ENCODE results near the gene DNAH1.
"Not testable (repeated sequence)": the region's sequence is repeated elsewhere in the genome, so short reads cannot be mapped to it uniquely, and the experiment has no call there.

DNAH1 gene

DNA sequence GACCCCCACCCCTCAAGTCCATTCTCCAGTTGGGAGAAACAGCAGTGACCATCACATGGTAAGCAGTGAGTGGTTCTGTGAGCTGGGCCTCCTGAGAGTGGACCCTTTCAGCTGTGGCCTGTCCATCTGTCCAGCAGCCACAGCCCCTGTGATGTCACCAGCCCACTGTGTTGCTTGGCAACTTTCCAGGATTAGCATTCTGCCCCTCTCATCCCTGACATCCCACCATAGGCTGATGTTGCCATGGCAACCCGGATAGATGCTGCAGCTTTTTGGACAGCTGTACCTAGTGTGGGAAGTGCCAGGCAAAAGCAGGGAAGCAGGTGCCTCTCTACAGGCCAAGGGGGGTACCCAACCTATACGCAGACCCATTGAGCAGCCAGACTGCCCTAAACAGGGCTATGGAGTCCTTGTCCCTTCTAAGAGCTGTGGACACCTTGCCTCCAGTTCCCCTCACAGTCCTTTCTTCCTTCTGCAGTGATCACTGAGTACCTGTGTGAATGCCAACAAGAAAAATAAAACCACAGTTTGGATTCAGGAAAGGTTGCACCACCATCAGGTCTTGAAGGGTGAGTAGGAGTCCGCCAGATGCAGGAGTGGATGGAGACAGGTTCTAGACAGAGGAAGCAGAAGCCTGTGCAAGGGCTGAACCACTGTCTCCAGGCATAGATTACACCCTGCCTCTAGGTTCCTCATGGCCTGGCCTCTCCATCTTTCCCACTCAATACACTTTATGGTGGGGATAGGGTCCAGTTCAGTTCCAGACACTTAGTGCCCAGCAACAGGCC, at the start of gene DNAH1:
Gene DNAH1 (plus strand): TSS at position 343 of the 788 bp plus-strand sequence. CDS start 6,124 bp downstream, outside the sequence.
- no peak for DNase-seq (ENCODE audit: low read depth)

DNA sequence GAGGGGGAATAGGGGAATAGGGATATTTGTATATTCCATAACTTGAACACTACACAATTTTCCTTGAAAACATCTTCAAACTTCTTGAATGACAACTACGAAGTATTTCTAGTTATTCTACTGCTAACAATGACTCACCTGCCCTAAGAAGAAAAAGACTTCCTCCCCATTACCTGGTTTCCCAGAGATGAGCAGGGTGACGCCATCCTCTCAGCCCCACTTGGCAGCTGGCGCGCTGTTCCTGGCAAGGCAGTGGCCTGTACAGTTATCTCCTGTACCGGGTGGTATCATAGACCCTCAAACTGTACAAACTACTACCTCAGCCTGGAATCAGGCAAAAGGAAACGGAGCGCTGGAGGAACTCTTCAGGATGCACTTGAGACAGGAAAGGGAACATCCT, 48.1 kb upstream of the DNAH1 start:
- DNase-seq (ENCODE audit: low read depth) = peak; percentile 50

DNA sequence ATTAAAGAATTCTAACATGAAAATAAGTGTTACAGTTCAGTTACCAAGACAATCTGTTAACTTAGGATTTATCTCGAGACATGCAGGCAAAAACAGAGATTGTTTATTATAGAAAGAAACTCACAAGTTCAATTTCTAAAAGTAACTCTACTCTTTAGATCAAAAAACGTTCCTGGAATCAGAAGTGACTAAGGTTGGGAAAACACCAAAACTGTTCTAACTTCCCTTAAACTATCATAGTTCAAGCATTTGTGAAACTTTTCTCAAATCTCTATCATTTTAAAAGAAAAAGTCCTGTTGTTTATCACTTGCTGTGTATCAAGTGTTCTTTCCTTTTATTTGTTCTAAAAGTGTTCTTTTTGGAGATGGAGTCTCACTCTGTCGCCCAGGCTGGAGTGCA, 46.3 kb upstream of the DNAH1 start:
- no peak for DNase-seq (ENCODE audit: low read depth)

DNA sequence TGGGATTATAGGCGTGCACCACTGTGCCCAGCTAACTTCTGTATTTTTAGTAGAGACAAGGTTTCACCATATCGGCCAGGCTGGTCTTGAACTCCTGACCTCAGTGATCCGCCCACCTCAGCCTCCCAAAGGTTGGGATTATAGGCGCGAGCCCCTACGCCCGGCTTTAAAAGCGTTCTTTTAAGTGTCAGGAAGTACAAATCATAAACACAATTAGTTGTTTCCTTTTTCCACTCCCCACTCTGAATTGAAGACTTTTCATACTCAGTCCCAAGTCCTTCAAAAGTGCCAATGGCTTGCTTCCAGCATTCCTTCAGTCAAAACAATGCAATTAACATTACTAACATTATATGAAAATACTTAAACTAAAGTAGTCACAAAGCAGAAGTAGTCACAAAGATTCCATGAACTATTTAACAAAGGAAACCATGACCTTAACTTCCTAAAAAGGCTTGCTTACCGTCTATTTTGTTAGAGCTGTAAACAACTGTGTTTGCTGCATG, 45.8 kb upstream of the DNAH1 start:
- DNase-seq (ENCODE audit: low read depth) = no peak

DNA sequence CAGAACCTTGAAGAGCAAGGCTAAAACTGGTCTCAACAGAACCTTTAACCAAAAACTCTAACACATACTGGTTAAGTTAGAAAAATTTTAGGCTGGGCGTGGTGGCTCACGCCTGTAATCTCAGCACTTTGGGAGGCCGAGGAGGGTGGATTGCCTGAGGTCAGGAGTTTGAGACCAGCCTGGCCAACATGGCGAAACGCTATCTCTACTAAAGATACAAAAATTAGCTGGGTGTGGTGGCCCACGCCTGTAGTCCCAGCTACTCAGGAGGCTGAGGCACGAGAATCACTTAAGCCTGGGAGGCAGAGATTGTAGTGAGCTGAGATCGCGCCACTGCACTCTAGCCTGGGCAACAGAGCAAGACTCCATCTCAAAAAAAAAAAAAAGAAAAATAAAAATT, 43.9 kb upstream of the DNAH1 start:
- DNase-seq (ENCODE audit: low read depth) = not testable (repeated sequence)

DNA sequence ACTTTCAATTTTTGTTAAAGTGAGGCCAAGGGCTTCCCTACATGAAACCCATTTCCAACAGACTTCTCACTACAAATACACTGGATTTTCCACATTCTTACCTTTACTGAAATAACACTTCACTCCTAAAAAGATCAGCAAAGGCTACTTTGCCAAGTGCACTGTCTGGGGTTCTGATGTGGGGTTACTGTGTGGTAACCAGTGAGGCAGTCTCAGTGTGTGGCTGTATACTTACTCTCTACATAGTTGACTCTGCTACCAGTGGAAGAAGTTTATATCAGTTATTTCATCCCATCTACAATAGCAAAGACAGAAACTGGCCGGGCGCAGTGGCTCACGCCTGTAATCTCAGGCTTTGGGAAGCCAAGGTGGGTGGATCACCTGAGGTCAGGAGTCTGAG, 43.3 kb upstream of the DNAH1 start:
- DNase-seq (ENCODE audit: low read depth) = no peak

DNA sequence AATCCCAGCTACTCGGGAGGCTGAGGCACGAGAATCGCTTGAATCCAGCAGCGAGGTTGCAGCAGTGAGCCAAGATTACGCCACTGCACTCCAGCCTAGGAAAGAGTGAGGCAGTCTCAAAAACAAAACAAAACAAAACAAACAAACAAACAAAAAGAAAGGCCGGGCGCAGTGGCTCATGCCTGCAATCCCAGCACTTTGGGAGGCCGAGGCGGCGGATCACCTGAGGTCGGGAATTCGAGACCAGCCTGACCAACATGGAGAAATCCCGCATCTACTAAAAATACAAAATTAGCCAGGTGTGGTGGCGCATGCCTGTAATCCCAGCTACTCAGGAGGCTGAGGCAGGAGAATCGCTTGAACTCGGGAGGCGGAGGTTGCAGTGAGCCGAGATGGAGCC, 41.3 kb upstream of the DNAH1 start:
- DNase-seq (ENCODE audit: low read depth) = not testable (repeated sequence)

DNA sequence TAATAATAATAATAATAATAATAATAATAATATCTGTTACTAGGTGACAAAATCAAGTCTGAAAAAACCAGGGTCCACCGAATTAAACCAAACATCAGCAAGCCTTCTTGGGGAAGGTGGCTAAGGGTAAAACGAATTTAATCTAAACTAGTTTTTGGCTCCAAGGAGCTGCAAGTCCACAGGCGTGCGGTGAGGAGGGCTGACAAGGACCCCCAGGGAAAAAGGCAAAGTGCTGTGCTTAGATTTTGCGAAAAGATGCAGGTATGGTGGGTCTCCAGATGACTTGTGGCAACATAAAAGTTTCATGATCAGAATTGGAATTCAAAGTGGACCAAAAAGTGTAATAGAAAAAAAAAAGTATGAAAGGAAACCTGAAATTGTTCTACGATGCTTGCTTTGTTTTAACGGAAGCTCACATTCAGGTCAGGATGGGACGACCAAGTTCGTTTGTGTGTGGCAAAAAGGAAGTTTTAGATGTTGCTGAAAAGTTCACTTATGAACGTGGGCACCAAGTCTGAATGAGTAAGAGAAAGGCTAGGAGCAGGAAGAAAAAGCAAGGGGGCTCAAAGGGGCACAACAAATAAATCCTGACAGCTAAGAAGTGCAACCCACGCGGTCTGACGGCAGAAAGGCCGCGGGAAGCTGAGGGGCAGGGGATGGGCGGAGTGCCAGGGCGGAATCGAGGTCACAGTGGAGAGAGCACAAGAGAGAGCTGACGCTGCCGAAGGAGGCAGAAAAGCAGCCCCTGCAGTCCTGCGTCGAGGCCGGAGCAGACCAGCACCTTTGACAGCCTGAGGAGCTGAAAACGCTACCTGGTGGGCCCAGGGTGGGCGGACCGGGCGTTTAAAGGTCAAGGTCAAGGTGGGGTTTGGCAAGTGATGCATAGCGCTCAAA, 38.8 kb upstream of the DNAH1 start:
- peak; percentile 51 for DNase-seq (ENCODE audit: low read depth)

DNA sequence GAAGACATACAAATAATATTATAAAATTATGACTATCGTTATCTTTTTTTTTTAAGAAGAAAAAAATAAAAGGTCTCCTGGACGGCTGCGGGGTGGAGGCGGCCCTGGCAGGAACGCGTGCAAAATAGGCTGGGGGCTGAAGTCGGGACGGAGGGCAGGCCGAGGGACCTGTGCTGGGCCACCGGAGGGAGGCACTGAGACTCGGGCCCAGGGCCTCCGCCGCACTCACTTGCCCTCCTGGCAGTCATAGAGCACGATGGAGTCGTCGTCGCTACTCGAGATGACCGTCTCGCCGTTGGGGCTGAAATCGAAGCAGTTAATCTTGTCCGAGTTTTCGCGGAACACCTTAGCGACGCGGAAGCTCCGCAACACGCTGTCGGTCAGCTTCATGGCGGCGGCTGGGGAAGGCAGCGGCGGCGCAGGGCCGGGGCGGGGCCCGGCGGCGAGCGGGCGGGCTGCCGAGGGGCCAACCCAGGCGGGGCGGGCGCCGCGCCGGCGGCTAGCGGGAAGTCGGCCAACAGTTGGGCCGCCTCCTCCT, 38.1 kb upstream of the DNAH1 start:
- DNase-seq (ENCODE audit: low read depth) = peak; percentile 48

DNA sequence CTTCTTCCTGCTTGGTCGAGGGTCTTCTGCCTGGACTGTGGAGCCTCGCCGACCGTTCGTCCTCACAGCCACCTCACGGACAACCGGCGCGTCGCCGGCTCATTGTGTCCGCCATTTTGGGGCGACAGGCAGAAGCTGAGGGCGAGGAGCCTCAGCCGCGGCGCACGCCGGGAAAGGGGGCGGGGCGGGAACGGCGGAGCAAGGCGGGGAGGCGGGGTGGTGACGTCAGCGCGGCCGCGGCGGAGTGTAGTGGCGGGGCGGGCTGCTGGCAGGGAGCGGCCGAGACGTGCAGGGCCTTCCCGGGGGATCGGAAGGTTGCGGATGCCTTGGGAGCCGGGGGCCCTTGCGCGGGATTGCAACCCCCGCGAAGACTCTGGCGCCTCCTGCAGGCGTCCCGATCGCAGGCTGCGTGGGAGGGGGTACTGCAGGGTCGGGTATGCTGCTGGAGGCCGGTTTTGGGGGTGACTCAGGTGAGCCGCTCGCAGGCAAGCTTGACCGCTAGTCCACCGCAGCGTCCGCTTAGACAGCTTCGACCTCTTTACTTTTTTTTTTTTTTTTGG, 37.5 kb upstream of the DNAH1 start, which contains the start of gene WDR82:
Gene WDR82 (minus strand): TSS at position 140 of the 560 bp plus-strand sequence. CDS start 288 bp downstream, outside the sequence.
- DNase-seq (ENCODE audit: low read depth) = peak; percentile 96

DNA sequence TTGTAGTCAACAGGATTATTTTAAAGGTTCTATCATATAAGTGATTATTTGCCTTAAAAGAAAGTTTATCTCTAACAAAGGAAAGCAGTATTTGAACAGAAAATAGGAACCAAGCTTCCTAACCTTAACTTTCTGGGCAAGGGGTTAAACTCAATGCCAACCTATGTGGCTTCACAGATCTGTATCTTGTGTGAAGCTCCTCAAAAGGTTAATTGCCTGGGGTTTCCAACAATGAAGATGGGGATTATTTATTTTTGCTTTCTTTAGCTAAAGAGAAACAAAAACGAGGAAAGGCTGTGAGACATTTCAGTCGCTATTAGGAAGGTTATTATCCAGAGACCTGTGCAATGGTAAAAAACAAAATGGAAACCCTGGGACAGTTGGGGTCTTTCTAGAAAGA, 36.5 kb upstream of the DNAH1 start:
- no peak for DNase-seq (ENCODE audit: low read depth)

DNA sequence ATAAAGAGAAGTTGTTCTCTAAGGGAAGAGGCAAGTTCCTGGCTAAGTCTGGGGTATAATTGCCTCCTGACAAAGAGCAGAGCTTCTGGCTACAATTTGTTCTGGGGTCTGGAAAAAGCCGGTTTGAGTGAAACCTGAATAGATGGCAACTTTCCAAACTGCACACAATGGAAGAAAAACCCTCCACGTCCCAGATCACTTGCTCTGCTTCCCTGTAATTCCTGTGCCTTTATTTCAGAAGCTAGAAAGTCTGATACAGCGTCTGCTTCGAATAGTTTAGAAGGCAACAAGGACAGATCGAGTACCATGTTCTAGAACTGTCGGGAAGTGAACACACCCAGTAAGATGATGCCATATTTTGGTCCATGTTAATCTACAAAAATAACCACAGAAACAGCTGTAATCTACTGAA, 36.1 kb upstream of the DNAH1 start:
- no peak for DNase-seq (ENCODE audit: low read depth)

DNA sequence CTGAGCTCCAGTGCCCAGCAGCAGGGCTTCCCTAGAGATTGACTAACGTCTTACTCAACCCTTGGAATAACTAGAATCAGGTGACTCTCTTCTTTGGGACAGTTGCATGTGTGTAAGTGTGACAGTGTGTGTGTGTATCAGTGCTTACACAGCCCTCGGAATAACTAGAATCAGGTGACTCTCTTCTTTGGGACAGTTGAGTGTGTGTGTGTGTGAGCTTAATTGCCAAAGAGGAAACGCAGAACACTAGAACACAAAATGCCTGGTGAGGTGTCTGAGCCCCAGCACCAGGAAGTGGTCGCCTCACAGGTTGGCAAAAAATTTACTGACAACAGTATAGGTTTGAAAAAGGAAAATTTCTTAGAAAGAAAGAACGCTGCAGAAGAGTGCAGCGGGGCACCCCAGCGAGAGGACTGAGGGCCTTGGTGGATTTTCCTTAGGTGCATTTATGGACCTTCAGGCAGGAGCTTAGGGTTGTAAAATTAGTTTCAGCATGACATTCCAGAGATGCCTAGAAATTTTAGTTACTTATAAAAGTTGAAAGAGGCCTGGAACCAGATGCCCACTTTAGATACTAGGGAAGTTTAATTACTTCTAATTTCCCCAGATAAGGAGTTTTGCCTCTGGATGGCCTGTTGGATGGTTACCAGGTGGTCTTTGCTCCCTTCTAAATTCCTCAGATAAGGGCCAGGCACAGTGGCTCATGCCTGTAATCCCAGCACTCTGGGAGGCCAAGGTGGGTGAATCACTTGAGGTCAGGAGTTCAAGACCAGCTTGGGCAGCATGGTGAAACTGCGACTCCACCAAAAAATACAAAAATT, 33.9 kb upstream of the DNAH1 start:
- no peak for DNase-seq (ENCODE audit: low read depth)

DNA sequence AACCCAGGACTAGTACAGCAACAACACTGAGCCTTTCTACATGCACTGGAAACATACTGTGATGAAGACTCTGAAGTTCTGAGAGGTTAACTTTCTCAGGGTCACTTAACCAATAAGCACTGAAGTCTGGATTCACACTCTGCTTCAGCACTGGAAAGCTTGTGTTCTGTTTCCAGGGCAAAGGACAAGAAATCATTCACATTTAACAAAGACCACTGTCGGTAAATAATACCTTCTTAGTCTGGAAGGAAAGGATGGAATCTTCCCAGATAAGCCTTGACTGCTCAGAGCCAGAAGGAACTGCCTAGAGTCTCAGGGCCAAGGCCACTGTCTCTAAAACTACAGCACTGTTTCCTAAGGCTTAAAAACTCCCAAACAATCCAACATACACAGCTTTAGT, 32.8 kb upstream of the DNAH1 start:
- no peak for DNase-seq (ENCODE audit: low read depth)

DNA sequence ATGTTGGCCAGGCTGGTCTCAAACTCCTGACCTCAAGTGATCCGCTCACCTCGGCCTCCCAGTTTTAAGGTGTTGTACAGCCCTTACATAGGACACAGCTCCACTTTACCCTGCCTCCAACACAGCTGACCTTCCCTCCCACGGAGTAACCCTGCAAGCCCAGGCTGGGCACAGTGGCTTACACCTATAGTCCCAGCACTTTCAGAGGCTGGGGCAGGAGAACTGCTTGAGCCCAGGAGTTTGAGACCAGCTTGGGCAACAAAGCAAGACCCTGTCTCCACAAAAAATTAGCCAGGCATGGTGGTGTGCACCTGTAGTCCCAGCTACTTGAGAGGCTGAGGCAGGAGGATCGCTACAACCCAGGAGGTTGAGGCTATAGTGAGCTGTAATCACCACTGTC, 32.1 kb upstream of the DNAH1 start:
- DNase-seq (ENCODE audit: low read depth) = not testable (repeated sequence)

DNA sequence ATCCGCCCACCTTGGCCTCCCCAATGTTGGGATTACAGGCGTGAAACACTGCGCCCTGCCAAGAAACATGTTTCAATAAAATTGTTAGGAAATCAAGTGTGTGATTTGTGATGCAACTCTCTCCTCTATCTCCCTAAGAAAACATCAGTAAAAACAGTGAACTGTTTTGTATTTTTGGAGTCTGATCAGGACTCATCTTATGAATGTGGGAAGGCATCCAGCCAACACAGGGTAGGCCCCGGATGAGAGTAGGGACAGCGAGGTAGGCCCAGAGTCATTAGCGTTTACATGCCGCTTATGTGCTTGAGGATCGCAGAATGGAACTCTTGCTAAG, 29.4 kb upstream of the DNAH1 start:
- DNase-seq (ENCODE audit: low read depth) = no peak

DNA sequence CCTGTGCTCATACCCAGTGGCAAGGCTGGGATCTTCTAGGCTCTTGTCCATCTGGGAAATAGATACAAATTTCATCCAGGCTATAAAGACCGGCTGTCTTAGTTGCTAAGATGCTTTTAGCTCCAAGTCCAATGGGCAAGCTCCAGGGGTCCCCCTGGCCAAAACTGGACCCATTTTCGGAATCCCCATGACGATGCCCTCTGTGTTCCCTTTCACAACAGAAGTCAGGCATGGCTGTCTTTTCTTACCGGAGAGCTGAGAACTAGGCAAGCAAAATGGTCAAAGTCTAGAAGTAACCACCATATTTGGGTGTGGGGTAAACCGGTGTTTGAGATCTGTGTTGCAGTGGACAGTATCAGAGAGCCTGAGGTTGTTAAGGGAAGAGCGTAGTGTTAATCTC, 27.4 kb upstream of the DNAH1 start:
- DNase-seq (ENCODE audit: low read depth) = no peak

DNA sequence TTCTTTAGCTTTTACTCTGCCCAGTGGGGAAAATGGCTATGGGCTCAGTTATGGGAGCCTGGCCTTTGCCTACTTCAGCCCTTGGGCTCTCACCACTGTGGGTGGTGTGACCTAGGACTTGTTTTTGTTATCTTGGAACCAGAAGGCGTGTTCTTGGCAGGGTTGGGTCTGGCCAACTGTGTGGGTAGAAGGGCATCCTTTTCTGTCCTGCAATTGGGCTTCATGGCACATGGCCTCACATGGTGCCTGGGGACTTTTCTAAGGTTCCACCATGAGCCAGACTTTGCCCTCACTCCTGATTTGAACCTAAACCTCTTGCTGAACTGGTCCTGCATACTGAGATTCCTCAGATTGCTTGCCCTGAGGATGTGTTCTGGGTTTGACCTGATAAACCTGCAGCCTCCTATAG, 26.8 kb upstream of the DNAH1 start:
- no peak for DNase-seq (ENCODE audit: low read depth)

DNA sequence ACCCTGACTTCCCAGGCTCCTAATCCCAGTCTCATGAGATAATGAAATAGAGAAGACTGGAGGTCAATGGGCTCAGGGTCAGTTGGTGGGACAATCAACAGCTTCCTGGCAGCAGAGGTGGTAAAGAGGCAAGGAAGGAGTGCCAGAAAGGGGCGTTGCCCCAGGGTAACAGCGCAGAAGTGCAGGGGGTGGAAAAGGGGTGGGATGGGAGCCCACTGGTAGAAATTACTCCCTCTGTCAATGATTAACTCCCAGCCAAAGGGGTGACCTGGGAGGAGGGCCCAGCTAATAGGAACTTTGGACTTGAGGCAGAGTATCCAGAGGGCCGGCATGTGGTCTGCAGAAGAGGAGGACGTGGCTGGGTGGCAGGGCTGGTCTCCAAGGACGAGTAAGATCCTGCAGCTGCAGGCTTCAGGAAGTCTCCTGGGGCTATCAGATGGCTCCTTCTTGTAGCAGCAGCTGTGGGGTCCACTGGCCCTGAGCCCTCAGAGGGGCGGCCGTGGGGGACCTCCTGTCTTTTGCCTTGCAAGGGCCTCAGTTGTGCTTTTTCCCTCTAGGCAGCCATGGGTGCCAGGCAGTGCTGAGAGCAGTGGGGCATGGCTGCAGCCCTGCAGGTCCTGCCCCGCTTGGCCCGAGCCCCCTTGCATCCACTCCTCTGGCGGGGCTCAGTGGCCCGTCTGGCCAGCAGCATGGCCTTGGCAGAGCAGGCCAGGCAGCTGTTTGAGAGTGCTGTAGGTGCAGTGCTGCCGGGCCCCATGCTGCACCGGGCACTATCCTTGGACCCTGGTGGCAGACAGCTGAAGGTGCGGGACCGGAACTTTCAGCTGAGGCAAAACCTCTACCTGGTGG, 26.1 kb upstream of the DNAH1 start:
- no peak for DNase-seq (ENCODE audit: low read depth)
